H1 (cell line): ENCODE measurements around the gene ARHGAP26. TPM values are rescaled to one million over a fixed set of nuclear protein-coding genes. Genes with fewer than 3 reads are reported as not detected.

Source experiments
- CTCF ChIA-PET: fragments of 300-600 bp; sonication (Branson Sonifier 250); formaldehyde crosslinking; loops from one replicate; lab custom pipeline; 2021; ENCODE audit not compliant: partially characterized antibody; lab: Charles Lee
- POLR2A ChIA-PET: fragments of 300-600 bp; sonication (Branson Sonifier 250); formaldehyde crosslinking; loops from one replicate; lab custom pipeline; 2021; ENCODE audit warnings: inconsistent platforms; ENCODE audit not compliant: partially characterized antibody; lab: Charles Lee
- DNase-seq, 2 experiments: peaks; one replicate each; pipeline versions ENCODE4 v3.0.0 to v3.0.0-alpha.2; 2010 to 2022; ENCODE audit warnings: low spot score in 2 of 2, low read depth in 1 of 2, mixed read lengths in 1 of 2
- FAIRE-seq: peaks from 2 replicates; lab custom pipeline; 2011; peaks lifted over from hg19 to GRCh38; lab: Jason Lieb, UNC
- H2AFZ ChIP-seq: 2 replicates; pipeline ENCODE4 v1.8.1; 2012; ENCODE audit warnings: low read length, inconsistent platforms
- H2AK5ac ChIP-seq: 2 replicates; pipeline ENCODE4 v1.6.1; 2013; ENCODE audit warnings: low read depth, low read length
- H2BK120ac ChIP-seq: replicated peaks from 2 replicates; pipeline ENCODE3; 2013; ENCODE audit warnings: low read depth, low read length, inconsistent platforms
- H2BK12ac ChIP-seq: 2 replicates; pipeline ENCODE4 v1.6.1; 2013; ENCODE audit warnings: low read depth, low read length
- H2BK15ac ChIP-seq: 2 replicates; pipeline ENCODE4 v1.6.1; 2013; ENCODE audit warnings: low read length
- H2BK20ac ChIP-seq: 2 replicates; pipeline ENCODE4 v1.6.1; 2013; ENCODE audit warnings: low read length
- H2BK5ac ChIP-seq: 2 replicates; pipeline ENCODE4 v1.6.1; 2013; ENCODE audit warnings: low read depth, low read length
- H3K14ac ChIP-seq: 2 replicates; pipeline ENCODE4 v1.6.1; 2013; ENCODE audit warnings: inconsistent platforms; ENCODE audit not compliant: insufficient read length
- H3K18ac ChIP-seq: 2 replicates; pipeline ENCODE4 v1.6.1; 2013; ENCODE audit warnings: low read length; ENCODE audit errors: extremely low read depth
- H3K23ac ChIP-seq: 2 replicates; pipeline ENCODE4 v1.6.1; 2013; ENCODE audit warnings: inconsistent platforms; ENCODE audit not compliant: insufficient read length
- H3K23me2 ChIP-seq: 2 replicates; pipeline ENCODE4 v1.6.1; 2013; ENCODE audit warnings: low read depth, low read length
- H3K27ac ChIP-seq: 2 replicates; pipeline ENCODE4 v1.6.1; 2011; ENCODE audit warnings: low read depth, low read length, inconsistent platforms
- H3K27me3 ChIP-seq, 4 experiments: replicated peaks in 1 of 4; 1 replicate in 1 of 4; 2 replicates in 3 of 4; pipeline versions ENCODE4 v1.6.1 to v1.8.1; 2011 to 2013; ENCODE audit warnings: low read length in 3 of 4, mild to moderate bottlenecking in 3 of 4, inconsistent platforms in 2 of 4, mixed read lengths in 2 of 4, moderate library complexity in 1 of 4; ENCODE audit not compliant: control insufficient read depth in 3 of 4, insufficient read depth in 3 of 4; ENCODE audit errors: extremely low read depth in 1 of 4
- H3K36me3 ChIP-seq, 4 experiments: 2 replicates each; pipeline versions ENCODE4 v1.6.1 to v1.8.1; 2011 to 2013; ENCODE audit warnings: mild to moderate bottlenecking in 4 of 4, low read length in 3 of 4, moderate library complexity in 2 of 4, control low read depth in 1 of 4, inconsistent platforms in 1 of 4; ENCODE audit not compliant: insufficient read depth in 4 of 4, control insufficient read depth in 2 of 4
- H3K4ac ChIP-seq: replicated peaks from 2 replicates; pipeline ENCODE3; 2013; ENCODE audit warnings: low read length, low read depth, mixed read lengths, inconsistent platforms; ENCODE audit not compliant: insufficient read length
- H3K4me1 ChIP-seq, 4 experiments: replicated peaks in 1 of 4; 1 replicate in 1 of 4; 2 replicates in 3 of 4; pipeline versions ENCODE4 v1.6.1 to v1.8.1; 2011 to 2013; ENCODE audit warnings: low read length in 3 of 4, inconsistent platforms in 2 of 4, mixed read lengths in 1 of 4; ENCODE audit not compliant: insufficient read depth in 4 of 4, control insufficient read depth in 3 of 4
- H3K4me2 ChIP-seq, 2 experiments: 2 replicates each; pipeline versions ENCODE4 v1.6.1 to v1.8.1; 2011 to 2013; ENCODE audit warnings: low read depth in 2 of 2, low read length in 2 of 2, control low read depth in 1 of 2, inconsistent platforms in 1 of 2, mild to moderate bottlenecking in 1 of 2; ENCODE audit not compliant: insufficient read depth in 1 of 2
- H3K4me3 ChIP-seq, 4 experiments: fragments of 200-600, 300-600 bp in 1 of 4; sonication (generic), shearing (Covaris generic), sonication (Bioruptor Twin) in 1 of 4; 2 replicates each; pipeline versions ENCODE4 v1.5.1 to v1.8.1; 2011 to 2016; ENCODE audit warnings: low read length in 4 of 4, low read depth in 3 of 4, control low read depth in 2 of 4, inconsistent platforms in 2 of 4, mild to moderate bottlenecking in 2 of 4, mixed read lengths in 1 of 4, moderate library complexity in 1 of 4; ENCODE audit not compliant: insufficient read depth in 2 of 4; ENCODE audit errors: extremely low read depth in 1 of 4
- H3K56ac ChIP-seq: replicated peaks from 2 replicates; pipeline ENCODE3; 2013; ENCODE audit warnings: low read depth, mild to moderate bottlenecking, mixed read lengths, low read length, inconsistent platforms; ENCODE audit not compliant: insufficient read length
- H3K79me1 ChIP-seq: 2 replicates; pipeline ENCODE4 v1.6.1; 2013; ENCODE audit warnings: low read depth, low read length, control low read depth
- H3K79me2 ChIP-seq, 2 experiments: 2 replicates each; pipeline versions ENCODE4 v1.6.1 to v1.8.1; 2012 to 2013; ENCODE audit warnings: low read length in 2 of 2, mild to moderate bottlenecking in 2 of 2, inconsistent platforms in 1 of 2; ENCODE audit not compliant: insufficient read depth in 2 of 2, control insufficient read depth in 1 of 2
- H3K9ac ChIP-seq, 4 experiments: replicated peaks in 1 of 4; 1 replicate in 1 of 4; 2 replicates in 3 of 4; pipeline versions ENCODE4 v1.6.1 to v1.8.1; 2011 to 2013; ENCODE audit warnings: low read depth in 3 of 4, low read length in 3 of 4, control low read depth in 2 of 4, mild to moderate bottlenecking in 2 of 4, moderate library complexity in 2 of 4, inconsistent platforms in 1 of 4; ENCODE audit errors: extremely low read depth in 1 of 4
- H3K9me3 ChIP-seq, 2 experiments: 2 replicates each; pipeline versions ENCODE4 v1.6.1 to v1.8.1; 2012 to 2013; ENCODE audit warnings: mild to moderate bottlenecking in 2 of 2, moderate library complexity in 2 of 2, control low read depth in 1 of 2, inconsistent platforms in 1 of 2, low read depth in 1 of 2, low read length in 1 of 2, mixed read lengths in 1 of 2; ENCODE audit not compliant: insufficient read depth in 2 of 2
- H4K20me1 ChIP-seq, 2 experiments: replicated peaks in 1 of 2; 2 replicates each; pipeline versions ENCODE3 to v1.8.1; 2011 to 2013; ENCODE audit warnings: inconsistent platforms in 2 of 2, low read length in 2 of 2, mild to moderate bottlenecking in 1 of 2; ENCODE audit not compliant: insufficient read depth in 2 of 2, control insufficient read depth in 1 of 2
- H4K5ac ChIP-seq: 2 replicates; pipeline ENCODE4 v1.6.1; 2013; ENCODE audit warnings: low read length, low read depth, mixed read lengths, inconsistent platforms; ENCODE audit not compliant: insufficient read length
- H4K8ac ChIP-seq: 2 replicates; pipeline ENCODE4 v1.8.0; 2013; ENCODE audit warnings: mild to moderate bottlenecking, moderate library complexity, low read length, inconsistent platforms; ENCODE audit not compliant: insufficient read depth; ENCODE audit errors: extremely low read depth
- H4K91ac ChIP-seq: replicated peaks from 2 replicates; pipeline ENCODE3; 2013; ENCODE audit warnings: low read length, mixed read lengths, inconsistent platforms; ENCODE audit not compliant: insufficient read length
- RBBP5 ChIP-seq: IDR thresholded peaks from 2 replicates; pipeline ENCODE4 v1.7.1; 2012; ENCODE audit warnings: low read depth, mild to moderate bottlenecking, inconsistent platforms, low read length, moderate library complexity, borderline replicate concordance
- SP1 ChIP-seq: IDR thresholded peaks from 2 replicates; pipeline ENCODE4 v1.6.1; 2011; ENCODE audit warnings: low read depth, low read length
- SP2 ChIP-seq: IDR thresholded peaks from 2 replicates; pipeline ENCODE4 v1.6.1; 2012; ENCODE audit warnings: mild to moderate bottlenecking, low read length, inconsistent platforms
- WGBS, 2 experiments: shearing (Covaris generic) in 1 of 2; methylation state at CpG; one replicate each; pipeline versions ENCODE4 v1.1.6 to v1.1.7; 2013 to 2015; ENCODE audit warnings: low lambda C conversion rate in 2 of 2, mixed read lengths in 2 of 2, inconsistent platforms in 1 of 2, low coverage in 1 of 2, missing lambda C conversion rate in 1 of 2; ENCODE audit not compliant: insufficient replicate concordance in 2 of 2, insufficient coverage in 1 of 2, insufficient read length in 1 of 2; ENCODE audit errors: extremely low coverage in 1 of 2, missing lambda C conversion rate in 1 of 2; 5-methylcytosine and 5-hydroxymethylcytosine counted together
- polyA plus RNA-seq, 7 experiments: library from polyadenylated mRNA; depleted of rRNA in 3 of 7; stranded (reverse) in 5 of 7; unstranded in 2 of 7; fragments of >200 nt in 5 of 7; fragments of 200-250 nt in 2 of 7; gene quantifications; 1 replicate in 5 of 7; 2 replicates in 1 of 7; 4 replicates in 1 of 7; pipeline versions ENCODE4 v1.2.1 to v1.2.3, GENCODE V29; 2011 to 2013; ENCODE audit warnings: missing spikeins in 2 of 7, mixed read lengths in 2 of 7
- total RNA-seq: library from RNA; stranded (reverse); fragmentation: NEBNext Ultra II Directional; extraction: Animal tissue kit (Norgen Biotek cat#: 25700); gene quantifications from 2 replicates; pipeline ENCODE4 v1.2.1, GENCODE V29; 2021

Gene ARHGAP26
- total and polyA plus RNA-seq, 2 of the 8 experiments (the other 6 are each of a cell fraction or from before 2014, with no cell fraction given), result 7.1 to 24.8 TPM

DNA sequence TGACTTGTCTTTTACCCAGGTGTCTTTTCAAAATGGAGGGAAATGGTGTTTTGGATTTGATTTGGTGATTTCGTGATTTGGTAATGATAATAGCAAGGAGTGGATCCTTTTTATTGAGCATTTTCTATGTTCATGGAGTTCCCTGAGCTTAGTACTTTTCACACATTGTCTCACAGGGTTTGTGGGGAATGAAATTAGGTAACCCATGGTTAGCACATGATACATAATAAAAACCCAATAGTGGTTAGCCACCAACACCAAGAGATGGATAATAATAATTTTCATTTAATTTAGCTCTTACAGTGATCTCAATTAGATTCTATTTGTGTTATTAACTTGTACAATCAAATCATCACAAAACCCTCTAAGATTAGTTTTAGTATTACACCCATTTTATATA lies 65.4 kb downstream of the ARHGAP26 start:
- H4K5ac ChIP-seq, result no peak overlapping the region
- no peak overlapping the region for H2BK12ac ChIP-seq
- no peak overlapping the region for H2BK120ac ChIP-seq
- no peaks in the 10 kb centered on the region for H3K27me3 ChIP-seq
- H4K20me1 ChIP-seq, result peaks cover 0 to 2% of the 10 kb centered on the region in 2 experiments
- no peak overlapping the region for H4K91ac ChIP-seq
- H3K4me2 ChIP-seq, result no peak overlapping the region
- peaks cover 0 to 3% (median 3%) of the 10 kb centered on the region in 4 experiments; a peak in 4 of 7 replicates for H3K4me1 ChIP-seq
- no peak overlapping the region for H2BK15ac ChIP-seq
- H3K36me3 ChIP-seq, result no peaks in the 10 kb centered on the region
- no peak overlapping the region for H3K23ac ChIP-seq
- H2AFZ ChIP-seq, result no peak overlapping the region
- no peak overlapping the region for H2AK5ac ChIP-seq
- 0 out of 2 replicates have a peak, but pooled peaks cover 2% of the 10 kb centered on the region for H3K79me1 ChIP-seq
- H4K8ac ChIP-seq, result no peak overlapping the region
- no peak overlapping the region for H3K56ac ChIP-seq
- H3K9ac ChIP-seq, result no peak overlapping the region
- H3K18ac ChIP-seq, result no peak overlapping the region
- H3K4me3 ChIP-seq, result no peak overlapping the region
- no peak for FAIRE-seq
- POLR2A ChIA-PET, result interaction anchor here (1.8 kb wide), 1 partner anchor 10 kb away, joined by 4 read pairs; no protein-coding TSS in a partner anchor
- H3K27ac ChIP-seq, result no peak overlapping the region
- H3K9me3 ChIP-seq, result no peaks in the 10 kb centered on the region
- TF ChIP-seq SP2 (no peak), SP1 (no peak), RBBP5 (no peak)
- TF ChIP-seq, all 59 proteins: peak for 0
- Histone ChIP-seq H3K79me2 (peaks cover 0 to 11% of the 10 kb centered on the region in 2 experiments; a peak in 1 of 4 replicates), H2BK5ac (no peak overlapping the region), H3K14ac (no peak overlapping the region), H2BK20ac (no peak overlapping the region), H3K4ac (no peak overlapping the region), H3K23me2 (no peaks in the 10 kb centered on the region)
- WGBS, 2 experiments, result 88 to 100% methylated on average over 1 of the region's 1 CpG
- CTCF ChIA-PET, result interaction anchor here (0.7 to 1.8 kb wide), 4 partner anchors 15 to 122 kb away, joined by 3 to 6 read pairs (median 3); no protein-coding TSS in a partner anchor
- no peak for DNase-seq
